Colon (tissue), 2 donors: ENCODE data around the gene DUXB.

Experiments
- FAIRE-seq: peaks from 2 replicates; lab custom pipeline; 2012; peaks lifted over from hg19 to GRCh38; lab: Jason Lieb, UNC
- donor health status: control.
- donor health status: control.

Gene DUXB

DNA sequence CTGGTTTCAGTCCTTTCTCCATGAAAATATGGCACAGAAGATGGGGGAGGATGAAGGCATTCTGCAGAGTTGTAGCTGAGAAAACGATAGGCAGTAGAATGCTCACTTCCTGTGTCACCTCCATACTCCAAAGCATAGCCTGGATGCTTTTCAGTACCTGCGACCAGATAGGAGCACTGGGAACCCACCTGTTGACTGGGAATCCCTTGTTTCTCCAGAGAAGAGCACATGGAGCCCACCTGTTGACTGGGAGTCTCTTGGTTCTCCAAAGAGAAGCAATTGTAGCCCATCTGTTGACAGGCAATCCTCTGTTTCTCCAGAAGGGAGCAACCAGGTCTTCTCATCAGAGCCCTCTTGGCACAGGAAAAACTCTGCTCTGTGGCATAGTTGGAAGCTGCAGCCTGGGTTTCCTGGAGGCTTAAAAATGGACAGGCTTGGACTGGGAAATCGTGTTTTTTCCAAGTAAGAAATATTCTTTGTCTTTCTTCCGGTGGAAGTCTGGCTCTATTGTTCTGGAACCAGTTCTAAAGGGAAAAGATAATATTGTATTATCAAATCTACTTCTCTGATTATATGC lies 40.4 kb downstream of the DUXB start:
- no peak for FAIRE-seq

DNA sequence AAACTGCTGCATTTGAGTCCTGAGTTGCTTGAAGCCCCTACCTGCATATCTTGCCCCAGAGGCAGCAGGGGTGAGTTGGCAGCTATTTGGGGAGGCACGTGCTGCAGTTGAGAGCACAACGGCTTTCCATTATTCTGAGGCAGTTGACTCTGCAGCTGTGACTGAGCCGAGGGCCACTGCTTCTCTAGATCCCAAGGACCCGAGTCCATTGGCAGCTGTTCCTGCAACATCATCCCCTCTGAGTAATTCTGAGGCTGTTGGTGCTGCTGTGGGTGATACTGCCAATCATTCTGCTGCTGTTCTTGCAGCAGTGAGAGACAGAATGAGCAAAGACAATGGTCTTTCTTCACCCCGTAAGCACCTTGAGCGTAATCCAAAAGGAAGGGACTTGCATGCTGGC lies 40.9 kb downstream of the DUXB start:
- FAIRE-seq = no peak

DNA sequence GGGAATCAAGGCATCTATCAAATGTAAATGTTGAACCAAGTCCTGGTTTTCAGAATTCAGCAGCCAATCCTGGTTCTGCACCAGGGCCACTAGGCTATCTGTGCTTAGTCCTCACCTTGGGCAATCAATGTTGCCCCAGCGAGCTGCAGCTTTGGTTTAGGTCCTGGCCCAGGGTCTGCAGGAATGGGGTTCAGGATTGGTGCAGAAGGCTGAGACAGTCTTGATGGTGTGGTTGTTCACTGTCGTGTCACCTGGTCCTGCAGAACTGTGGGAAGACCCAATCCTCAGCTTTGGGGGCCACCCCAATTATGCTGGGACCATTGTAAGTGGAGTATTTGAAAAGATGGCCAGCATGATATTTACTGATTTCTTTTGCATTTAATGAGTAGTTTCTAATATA lies 43.1 kb downstream of the DUXB start:
- no peak for FAIRE-seq

DNA sequence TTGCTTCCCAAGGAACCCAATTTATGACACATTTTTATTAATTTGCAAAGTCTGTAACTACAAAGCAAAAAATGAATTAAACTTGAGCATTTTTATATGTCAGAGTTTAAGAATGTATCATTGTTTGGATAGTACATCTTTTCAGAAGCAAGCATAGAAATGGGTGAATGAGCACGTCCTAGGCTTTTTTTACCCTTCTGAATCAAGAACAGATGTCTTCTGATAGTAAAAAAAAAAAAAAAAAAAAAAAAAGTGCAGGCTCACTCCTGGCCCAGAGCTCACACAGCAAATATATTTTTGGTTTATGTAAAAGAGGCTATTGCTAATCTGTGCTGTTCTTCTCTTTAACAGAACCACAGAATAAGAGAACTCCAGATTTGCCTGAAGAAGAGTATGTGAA lies 47.3 kb downstream of the DUXB start:
- no peak for FAIRE-seq

DNA sequence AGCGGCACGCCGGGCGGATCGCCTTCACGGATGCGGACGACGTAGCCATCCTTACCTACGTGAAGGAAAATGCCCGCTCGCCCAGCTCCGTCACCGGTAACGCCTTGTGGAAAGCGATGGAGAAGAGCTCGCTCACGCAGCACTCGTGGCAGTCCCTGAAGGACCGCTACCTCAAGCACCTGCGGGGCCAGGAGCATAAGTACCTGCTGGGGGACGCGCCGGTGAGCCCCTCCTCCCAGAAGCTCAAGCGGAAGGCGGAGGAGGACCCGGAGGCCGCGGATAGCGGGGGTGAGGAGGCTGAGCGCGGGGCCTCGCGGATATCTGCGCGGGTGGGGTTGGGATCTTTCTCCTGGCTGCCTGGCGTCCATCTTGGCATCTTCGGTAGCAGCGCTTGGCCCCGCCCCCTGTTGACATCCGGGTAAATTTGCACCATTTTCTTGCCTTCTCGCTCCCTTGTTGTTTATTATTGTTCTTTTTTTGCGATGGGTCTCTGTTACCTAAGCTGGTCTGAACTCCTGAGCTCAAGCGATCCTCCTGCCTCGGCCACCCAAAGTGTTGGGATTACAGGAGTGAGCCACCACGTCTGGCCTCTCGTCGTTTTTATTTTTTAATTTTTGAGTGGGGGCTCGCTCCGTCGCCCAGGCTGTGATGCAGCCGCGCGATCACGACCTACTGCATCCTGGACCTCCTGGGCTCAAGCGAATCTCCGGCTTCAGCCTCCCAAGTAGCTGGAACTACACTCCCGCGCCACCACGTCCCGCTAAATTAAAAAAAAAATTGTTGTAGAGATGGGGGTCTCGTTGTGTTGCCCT lies 52.8 kb downstream of the DUXB start:
- no peak for FAIRE-seq

DNA sequence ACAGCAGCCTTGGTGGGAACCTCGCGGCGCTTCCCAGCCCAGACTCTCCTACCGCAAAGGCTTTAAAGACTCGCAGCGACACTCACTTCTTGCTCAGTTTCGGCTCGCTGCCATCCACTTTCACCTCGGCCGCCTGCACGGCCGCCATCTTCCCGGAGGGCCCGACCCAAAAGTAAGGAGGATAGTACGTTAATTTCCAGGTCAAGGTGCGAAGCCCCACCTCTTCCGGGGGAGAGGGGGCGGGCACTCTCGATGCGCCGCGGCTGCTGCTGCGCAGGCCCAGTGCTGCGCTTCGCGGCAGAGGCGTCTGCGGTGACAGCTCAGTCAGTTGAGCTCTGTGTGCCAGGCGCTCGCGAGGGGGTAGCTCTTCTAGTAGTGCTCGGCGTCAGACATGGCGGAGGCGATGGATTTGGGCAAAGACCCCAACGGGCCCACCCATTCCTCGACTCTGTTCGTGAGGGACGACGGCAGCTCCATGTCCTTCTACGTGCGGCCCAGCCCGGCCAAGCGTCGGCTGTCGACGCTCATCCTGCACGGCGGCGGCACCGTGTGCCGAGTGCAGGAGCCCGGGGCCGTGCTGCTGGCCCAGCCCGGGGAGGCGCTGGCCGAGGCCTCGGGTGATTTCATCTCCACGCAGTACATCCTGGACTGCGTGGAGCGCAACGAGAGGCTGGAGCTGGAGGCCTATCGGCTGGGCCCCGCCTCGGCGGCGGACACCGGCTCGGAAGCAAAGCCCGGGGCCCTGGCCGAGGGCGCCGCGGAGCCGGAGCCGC lies 53.6 kb downstream of the DUXB start, which contains the start of the genes KARS1 and TERF2IP:
Gene KARS1, minus strand, starts transcription at position 174 of the 773 bp plus-strand sequence. Its CDS starts 26 bp downstream, at position 148.
Gene TERF2IP, plus strand, starts transcription at position 282 of the 773 bp plus-strand sequence. Its CDS starts 110 bp downstream, at position 392.
- no peak for FAIRE-seq

DNA sequence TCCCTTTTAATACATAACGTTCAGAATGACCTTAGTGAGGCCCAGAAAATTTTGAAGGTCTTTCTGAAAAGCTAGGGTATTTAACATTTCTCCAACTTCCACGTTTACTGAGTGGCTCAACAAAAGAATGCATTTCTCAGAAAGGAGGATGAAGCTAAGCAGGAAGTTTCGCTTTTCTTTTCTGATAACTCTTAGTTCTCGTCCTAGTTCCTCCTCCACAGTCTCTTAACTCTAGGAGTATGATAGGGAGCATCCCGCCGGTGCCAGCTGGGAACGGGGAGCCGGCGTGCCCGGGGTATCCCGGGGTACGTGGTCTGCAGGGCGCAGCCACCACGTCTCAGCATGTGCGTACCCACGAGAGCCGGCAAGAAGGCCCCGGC lies 54.2 kb downstream of the DUXB start:
- no peak for FAIRE-seq

DNA sequence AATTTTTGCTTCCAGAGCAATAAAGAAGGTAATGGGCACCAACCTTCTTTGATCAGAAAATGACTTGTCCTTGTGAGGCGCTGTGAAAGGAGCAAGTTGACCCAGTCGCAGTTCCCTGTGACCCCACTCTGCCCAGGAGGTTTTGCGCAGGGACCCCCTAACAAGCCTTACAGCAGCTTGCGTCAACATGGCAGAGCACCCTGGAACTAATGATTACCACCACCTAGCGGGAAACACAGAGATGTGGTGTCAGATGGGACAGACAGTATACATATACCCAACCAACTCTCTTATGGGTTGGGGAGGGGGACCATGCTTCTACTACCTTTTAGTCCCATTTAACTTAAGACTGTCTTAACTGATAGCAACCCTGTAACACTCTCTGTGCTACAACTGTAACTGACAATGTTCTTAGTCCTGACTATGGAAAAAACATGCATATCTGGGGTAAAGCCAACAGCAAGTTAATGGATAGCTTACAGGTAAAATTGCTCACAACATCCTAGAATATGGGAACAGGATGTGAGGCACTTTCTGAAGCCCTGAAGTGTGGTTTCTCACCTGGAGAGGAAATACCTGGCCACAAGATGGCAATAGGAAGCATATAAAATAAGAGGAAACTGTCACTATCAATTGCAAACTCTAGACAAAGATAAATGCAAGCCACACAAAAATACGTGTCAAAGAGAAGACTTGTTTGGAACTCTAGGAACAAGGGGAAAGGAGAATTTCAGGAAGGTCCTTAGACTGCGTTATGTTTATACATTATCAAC lies 56.8 kb downstream of the DUXB start:
- FAIRE-seq = no peak
